Choroid plexus epithelial cell (primary cell): ENCODE data around the gene NAT9.

Source experiments
- DNase-seq: peaks from one replicate; pipeline ENCODE4 v3.0.0-alpha.2; 2010; ENCODE audit warnings: low read depth
- H3K4me3 ChIP-seq: 2 replicates; pipeline ENCODE4 v1.5.1; 2011; ENCODE audit warnings: low read depth, mild to moderate bottlenecking, control low read depth, low read length, moderate library complexity
- TF ChIP-seq, protein P1 (sequence below): conservative IDR thresholded peaks from 2 replicates; pipeline ENCODE4 v1.5.1; 2011; ENCODE audit warnings: low read depth, mild to moderate bottlenecking, control low read depth, inconsistent platforms, low read length, moderate library complexity

The NAT9 gene

GRCh38 chr17:74768763-74769114 is 7.4 kb downstream of the NAT9 start:
- no peak for DNase-seq
- no peak overlapping the region for H3K4me3 ChIP-seq
- TF ChIP-seq, protein P1, sequence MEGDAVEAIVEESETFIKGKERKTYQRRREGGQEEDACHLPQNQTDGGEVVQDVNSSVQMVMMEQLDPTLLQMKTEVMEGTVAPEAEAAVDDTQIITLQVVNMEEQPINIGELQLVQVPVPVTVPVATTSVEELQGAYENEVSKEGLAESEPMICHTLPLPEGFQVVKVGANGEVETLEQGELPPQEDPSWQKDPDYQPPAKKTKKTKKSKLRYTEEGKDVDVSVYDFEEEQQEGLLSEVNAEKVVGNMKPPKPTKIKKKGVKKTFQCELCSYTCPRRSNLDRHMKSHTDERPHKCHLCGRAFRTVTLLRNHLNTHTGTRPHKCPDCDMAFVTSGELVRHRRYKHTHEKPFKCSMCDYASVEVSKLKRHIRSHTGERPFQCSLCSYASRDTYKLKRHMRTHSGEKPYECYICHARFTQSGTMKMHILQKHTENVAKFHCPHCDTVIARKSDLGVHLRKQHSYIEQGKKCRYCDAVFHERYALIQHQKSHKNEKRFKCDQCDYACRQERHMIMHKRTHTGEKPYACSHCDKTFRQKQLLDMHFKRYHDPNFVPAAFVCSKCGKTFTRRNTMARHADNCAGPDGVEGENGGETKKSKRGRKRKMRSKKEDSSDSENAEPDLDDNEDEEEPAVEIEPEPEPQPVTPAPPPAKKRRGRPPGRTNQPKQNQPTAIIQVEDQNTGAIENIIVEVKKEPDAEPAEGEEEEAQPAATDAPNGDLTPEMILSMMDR, result no peak

GRCh38 chr17:74768069-74768762 is 7.9 kb downstream of the NAT9 start:
- TF ChIP-seq, protein P1, result no peak
- peak; percentile 43 for DNase-seq
- no peak overlapping the region for H3K4me3 ChIP-seq

- TF ChIP-seq, protein P1, result no peak
- no peak overlapping the region for H3K4me3 ChIP-seq
- DNase-seq, result no peak
Observed at GRCh38 chr17:74767111-74767516, 9.0 kb downstream of the NAT9 start.

DNA sequence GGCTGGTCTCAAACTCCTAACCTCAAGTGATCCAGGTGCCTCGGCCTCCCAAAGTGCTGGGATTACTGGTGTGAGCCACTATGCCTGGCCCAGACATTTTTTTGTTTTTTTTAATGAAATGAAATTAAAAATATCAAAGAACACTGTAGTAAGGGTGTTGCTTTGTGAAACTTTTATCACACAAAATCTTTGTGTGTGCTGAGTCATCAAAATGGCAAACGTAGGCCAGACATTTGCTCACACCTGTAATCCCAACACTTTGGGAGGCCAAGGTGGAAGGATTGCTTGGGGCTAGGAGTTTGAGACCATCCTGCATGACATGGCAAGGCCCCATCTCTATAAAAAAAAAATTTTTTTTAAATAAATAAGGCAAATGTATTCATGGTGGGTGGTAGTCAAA is 9.7 kb downstream of the NAT9 start:
- no peak overlapping the region for H3K4me3 ChIP-seq
- TF ChIP-seq, protein P1, result no peak
- DNase-seq, result no peak

GRCh38 chr17:74764751-74765286 is 11.3 kb downstream of the NAT9 start:
- TF ChIP-seq, protein P1, result no peak
- no peak for DNase-seq
- H3K4me3 ChIP-seq, result no peak overlapping the region

DNA sequence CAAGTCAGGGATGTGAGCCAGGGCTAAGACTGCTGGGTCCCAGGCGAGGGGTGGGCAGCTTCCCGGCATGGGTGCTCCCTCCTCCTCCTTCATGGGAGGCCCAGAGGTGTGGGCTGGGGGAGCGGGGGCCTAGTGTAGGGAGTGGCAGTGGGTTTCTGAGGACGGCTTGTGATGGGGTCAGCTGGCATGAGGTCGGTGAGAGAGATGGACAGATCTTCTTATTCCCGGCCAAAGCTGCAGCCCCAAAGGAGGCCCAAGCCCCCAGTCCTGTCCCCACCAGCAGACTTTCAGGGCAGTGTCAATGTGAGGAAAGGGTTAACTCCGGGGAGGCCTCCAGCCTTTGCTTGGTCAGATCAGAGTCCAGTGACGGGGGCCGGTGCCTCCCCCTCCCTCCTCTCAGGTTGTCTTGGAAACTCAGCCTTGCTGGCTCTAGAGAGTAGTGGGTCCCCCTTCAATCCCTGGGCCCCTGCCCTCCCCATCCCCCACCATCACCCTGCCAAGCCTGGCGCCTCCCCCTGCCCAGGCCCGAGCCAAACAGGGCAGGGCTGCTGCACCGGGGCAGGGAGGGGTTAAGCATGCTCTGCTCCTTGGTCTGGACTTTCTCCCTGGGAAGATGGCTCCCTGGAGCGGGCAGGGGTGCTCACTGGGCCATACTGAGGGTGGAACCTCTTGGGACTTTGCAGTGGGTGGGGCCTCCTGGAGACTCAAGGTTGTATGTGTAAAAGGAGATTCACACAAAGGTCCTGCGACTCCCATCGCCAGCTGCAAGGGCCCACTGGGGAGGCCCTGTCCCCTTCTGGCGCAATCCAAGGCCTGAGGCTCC is 12.4 kb downstream of the NAT9 start:
- no peak overlapping the region for H3K4me3 ChIP-seq
- TF ChIP-seq, protein P1, result no peak
- no peak for DNase-seq
